Measurements from ENCODE around the gene LRRC8D. TPM values are rescaled to one million over a fixed set of nuclear protein-coding genes. Genes with fewer than 3 reads are reported as not detected.

LRRC8D gene
- total RNA-seq, 3 donors from 2014 or later (not counting 1 experiment from before 2014, with no cell fraction given): 16.2 to 26.2 (median 17.1) TPM

DNA sequence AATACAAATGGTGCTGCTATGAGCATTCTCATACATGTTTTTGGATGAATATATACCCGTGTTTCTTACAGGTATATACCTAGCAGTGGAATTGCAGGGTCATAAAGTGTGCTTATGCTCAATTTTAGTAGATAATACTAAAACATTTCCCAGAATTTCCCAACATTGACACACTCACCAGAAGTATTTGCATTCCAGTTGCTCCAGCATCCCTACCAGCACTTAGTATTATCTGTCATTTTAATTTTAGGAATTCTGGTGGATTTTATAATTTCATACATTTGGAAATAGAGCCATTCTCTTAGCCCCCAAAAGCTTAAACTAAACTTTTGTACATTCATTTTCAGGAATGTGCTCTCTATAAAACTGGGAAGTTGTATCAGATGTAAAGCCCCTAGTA, 106.6 kb downstream of the LRRC8D start:
- no peaks in the 10 kb centered on the region for H3K4me1 ChIP-seq (ENCODE audit: control insufficient read depth, insufficient read depth, low read length)
- H3K4me3 ChIP-seq (ENCODE audit: low read length): no peak overlapping the region
- no peak for DNase-seq
- no peaks in the 10 kb centered on the region for H3K36me3 ChIP-seq (ENCODE audit: control insufficient read depth, insufficient read depth, low read length)
- no peaks in the 10 kb centered on the region for H3K9me3 Mint-ChIP-seq
- H3K9me3 ChIP-seq (ENCODE audit: control insufficient read depth, insufficient read depth, low read length): no peaks in the 10 kb centered on the region
- peaks cover 0 to 10% of the 10 kb centered on the region in 2 donors for H3K4me1 Mint-ChIP-seq
- 80% methylated on average over 1 of the region's 1 CpG for WGBS (ENCODE audit: insufficient coverage)
- peaks cover 7% of the 10 kb centered on the region for H3K36me3 Mint-ChIP-seq
- TF ChIP-seq, protein P1, sequence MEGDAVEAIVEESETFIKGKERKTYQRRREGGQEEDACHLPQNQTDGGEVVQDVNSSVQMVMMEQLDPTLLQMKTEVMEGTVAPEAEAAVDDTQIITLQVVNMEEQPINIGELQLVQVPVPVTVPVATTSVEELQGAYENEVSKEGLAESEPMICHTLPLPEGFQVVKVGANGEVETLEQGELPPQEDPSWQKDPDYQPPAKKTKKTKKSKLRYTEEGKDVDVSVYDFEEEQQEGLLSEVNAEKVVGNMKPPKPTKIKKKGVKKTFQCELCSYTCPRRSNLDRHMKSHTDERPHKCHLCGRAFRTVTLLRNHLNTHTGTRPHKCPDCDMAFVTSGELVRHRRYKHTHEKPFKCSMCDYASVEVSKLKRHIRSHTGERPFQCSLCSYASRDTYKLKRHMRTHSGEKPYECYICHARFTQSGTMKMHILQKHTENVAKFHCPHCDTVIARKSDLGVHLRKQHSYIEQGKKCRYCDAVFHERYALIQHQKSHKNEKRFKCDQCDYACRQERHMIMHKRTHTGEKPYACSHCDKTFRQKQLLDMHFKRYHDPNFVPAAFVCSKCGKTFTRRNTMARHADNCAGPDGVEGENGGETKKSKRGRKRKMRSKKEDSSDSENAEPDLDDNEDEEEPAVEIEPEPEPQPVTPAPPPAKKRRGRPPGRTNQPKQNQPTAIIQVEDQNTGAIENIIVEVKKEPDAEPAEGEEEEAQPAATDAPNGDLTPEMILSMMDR (IDR thresholded peaks at IDR 0.05): no peak
- H3K27ac ChIP-seq (ENCODE audit: low read length): no peak overlapping the region
- intact Hi-C loops (cut with micrococcal nuclease): no loop called here
- H3K27ac Mint-ChIP-seq: no peak overlapping the region
- no peaks in the 10 kb centered on the region for H3K27me3 ChIP-seq (ENCODE audit: control insufficient read depth, insufficient read depth, low read length)
- no peak overlapping the region for H3K4me3 Mint-ChIP-seq
- H3K27me3 Mint-ChIP-seq (ENCODE audit: low read depth in 2 of 2): no peaks in the 10 kb centered on the region
- no peak for ATAC-seq

- Histone ChIP-seq H3K4me3 (ENCODE audit: low read length) (no peak overlapping the region), H3K9me3 (ENCODE audit: control insufficient read depth, insufficient read depth, low read length) (no peaks in the 10 kb centered on the region), H3K27me3 (ENCODE audit: control insufficient read depth, insufficient read depth, low read length) (no peaks in the 10 kb centered on the region), H3K27ac (ENCODE audit: low read length) (no peak overlapping the region), H3K4me1 (ENCODE audit: control insufficient read depth, insufficient read depth, low read length) (no peaks in the 10 kb centered on the region), H3K36me3 (ENCODE audit: control insufficient read depth, insufficient read depth, low read length) (peaks cover 7% of the 10 kb centered on the region)
- Mint-ChIP-seq H3K4me1 (peaks cover 0 to 10% of the 10 kb centered on the region in 2 donors), H3K9me3 (no peaks in the 10 kb centered on the region), H3K36me3 (peaks cover 12% of the 10 kb centered on the region), H3K4me3 (no peak overlapping the region), H3K27ac (no peak overlapping the region), H3K27me3 (ENCODE audit: low read depth in 2 of 2) (no peaks in the 10 kb centered on the region)
- no peak for DNase-seq
- intact Hi-C loops (cut with micrococcal nuclease): no loop called here
- WGBS (ENCODE audit: insufficient coverage): 100% methylated on average over 1 of the region's 2 CpGs
- ATAC-seq: no peak
- TF ChIP-seq, protein P1 (IDR thresholded peaks at IDR 0.05): no peak
Measured at GRCh38 chr1:89928506-89928905, 107.7 kb downstream of the LRRC8D start.

GRCh38 chr1:89929467-89930063, 108.7 kb downstream of the LRRC8D start:
- H3K27ac Mint-ChIP-seq: no peak overlapping the region
- H3K4me1 Mint-ChIP-seq: peaks cover 0 to 10% of the 10 kb centered on the region in 2 donors
- no peaks in the 10 kb centered on the region for H3K4me1 ChIP-seq (ENCODE audit: control insufficient read depth, insufficient read depth, low read length)

More at GRCh38 chr1:89929467-89930063, 108.7 kb downstream of the LRRC8D start:
- Histone ChIP-seq H3K9me3 (ENCODE audit: control insufficient read depth, insufficient read depth, low read length) (no peaks in the 10 kb centered on the region), H3K36me3 (ENCODE audit: control insufficient read depth, insufficient read depth, low read length) (peaks cover 17% of the 10 kb centered on the region), H3K4me3 (ENCODE audit: low read length) (no peak overlapping the region), H3K27ac (ENCODE audit: low read length) (no peak overlapping the region), H3K27me3 (ENCODE audit: control insufficient read depth, insufficient read depth, low read length) (no peaks in the 10 kb centered on the region)
- ATAC-seq (no peak), DNase-seq (no peak)
- H3K9me3 Mint-ChIP-seq: no peaks in the 10 kb centered on the region
- H3K36me3 Mint-ChIP-seq: peaks cover 18% of the 10 kb centered on the region
- TF ChIP-seq, protein P1 (IDR thresholded peaks at IDR 0.05): no peak
- no peak overlapping the region for H3K4me3 Mint-ChIP-seq
- intact Hi-C loops (cut with micrococcal nuclease): no loop called here
- no peaks in the 10 kb centered on the region for H3K27me3 Mint-ChIP-seq (ENCODE audit: low read depth in 2 of 2)
- WGBS (ENCODE audit: insufficient coverage): over 99% methylated on average over 6 of the region's 6 CpGs

Measured in natural killer cell (primary cell).